NCI-H345 treated with DMSO at 0.1 percent for 48 hours (cell line): ENCODE measurements around the gene ADAM22.
"Not testable (repeated sequence)": the region's sequence is repeated elsewhere in the genome, so short reads cannot be mapped to it uniquely, and the experiment has no call there.

Source experiments
- DNase-seq: peaks from one replicate; lab custom pipeline; 2025; ENCODE audit not compliant: unreplicated experiment; lab: John Stamatoyannopoulos, UW

The ADAM22 gene, protein sequence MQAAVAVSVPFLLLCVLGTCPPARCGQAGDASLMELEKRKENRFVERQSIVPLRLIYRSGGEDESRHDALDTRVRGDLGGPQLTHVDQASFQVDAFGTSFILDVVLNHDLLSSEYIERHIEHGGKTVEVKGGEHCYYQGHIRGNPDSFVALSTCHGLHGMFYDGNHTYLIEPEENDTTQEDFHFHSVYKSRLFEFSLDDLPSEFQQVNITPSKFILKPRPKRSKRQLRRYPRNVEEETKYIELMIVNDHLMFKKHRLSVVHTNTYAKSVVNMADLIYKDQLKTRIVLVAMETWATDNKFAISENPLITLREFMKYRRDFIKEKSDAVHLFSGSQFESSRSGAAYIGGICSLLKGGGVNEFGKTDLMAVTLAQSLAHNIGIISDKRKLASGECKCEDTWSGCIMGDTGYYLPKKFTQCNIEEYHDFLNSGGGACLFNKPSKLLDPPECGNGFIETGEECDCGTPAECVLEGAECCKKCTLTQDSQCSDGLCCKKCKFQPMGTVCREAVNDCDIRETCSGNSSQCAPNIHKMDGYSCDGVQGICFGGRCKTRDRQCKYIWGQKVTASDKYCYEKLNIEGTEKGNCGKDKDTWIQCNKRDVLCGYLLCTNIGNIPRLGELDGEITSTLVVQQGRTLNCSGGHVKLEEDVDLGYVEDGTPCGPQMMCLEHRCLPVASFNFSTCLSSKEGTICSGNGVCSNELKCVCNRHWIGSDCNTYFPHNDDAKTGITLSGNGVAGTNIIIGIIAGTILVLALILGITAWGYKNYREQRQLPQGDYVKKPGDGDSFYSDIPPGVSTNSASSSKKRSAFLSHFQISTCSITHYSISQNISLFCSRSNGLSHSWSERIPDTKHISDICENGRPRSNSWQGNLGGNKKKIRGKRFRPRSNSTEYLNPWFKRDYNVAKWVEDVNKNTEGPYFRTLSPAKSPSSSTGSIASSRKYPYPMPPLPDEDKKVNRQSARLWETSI

DNA sequence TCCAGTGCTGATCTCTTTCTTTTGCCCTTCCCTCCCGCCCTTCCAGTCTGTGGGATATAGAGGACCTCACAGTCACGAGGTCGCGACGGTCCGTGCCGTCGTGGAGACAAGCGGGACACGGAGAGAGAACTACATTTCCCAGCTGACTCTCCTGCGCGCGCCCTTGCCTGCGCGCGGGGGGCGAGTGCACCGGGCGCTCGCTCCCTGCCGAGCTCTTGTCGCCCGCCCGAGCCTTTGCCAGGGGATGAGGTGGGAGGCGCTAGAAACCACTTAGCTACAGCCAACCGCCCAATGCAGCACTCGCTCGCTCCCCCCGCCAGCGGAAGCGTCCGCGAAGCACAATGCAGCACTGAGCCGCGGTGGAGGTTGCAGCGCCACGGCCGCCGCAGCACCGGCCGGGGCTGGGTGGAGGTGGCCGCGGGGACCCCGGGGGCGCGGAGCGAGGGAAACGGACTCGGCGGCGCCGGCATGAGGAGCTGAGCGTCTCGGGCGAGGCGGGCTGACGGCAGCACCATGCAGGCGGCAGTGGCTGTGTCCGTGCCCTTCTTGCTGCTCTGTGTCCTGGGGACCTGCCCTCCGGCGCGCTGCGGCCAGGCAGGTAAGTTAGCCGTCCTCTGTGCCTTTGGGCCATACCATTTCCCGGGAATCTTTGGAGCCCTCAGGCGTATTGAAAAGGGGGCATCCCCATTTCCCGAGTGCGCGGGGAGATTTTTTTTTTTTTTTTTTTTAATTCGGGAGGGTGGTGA, at the start of gene ADAM22:
ADAM22 (plus strand) TSS at position 299 of the 746 bp plus-strand sequence; CDS start at position 514, 215 bp downstream.
- peak; percentile 90 for DNase-seq

DNA sequence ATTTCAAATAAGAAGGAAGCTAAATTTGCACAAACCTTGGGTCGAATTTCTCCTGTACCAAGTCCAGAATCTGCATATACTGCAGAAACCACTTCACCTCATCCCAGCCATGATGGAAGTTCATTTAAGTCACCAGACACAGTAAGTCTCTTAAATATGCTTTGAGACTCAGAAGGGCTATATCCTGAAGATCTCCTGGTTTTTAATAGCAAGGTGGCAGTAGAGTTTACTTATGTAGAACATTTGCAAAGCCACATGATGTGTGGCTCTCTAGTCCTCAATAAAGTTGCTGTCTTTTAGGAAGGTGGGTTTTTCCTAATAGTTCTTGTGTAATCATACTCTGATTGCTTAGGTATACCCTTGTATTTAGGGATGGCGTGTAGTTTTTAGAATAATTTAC, 49.0 kb upstream of the ADAM22 start:
- DNase-seq, result no peak

DNA sequence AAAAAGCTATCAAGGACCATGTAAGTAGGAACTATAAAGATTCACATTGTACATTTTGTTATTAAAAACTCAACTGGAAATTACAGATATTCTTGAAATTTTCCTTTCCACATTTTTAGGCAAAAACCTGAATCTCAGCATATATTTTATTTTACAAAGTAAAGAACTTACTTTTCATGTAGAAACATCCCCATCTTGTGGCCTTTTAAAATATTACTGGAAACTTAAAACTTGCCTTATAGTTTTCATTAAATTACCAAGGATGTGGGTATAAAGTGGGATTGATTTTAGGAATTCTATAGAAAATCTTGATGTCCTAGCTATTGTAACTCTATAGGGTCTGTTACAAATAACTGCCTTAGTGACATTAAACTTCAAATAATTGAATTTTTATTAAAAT, 47.2 kb upstream of the ADAM22 start:
- no peak for DNase-seq

DNA sequence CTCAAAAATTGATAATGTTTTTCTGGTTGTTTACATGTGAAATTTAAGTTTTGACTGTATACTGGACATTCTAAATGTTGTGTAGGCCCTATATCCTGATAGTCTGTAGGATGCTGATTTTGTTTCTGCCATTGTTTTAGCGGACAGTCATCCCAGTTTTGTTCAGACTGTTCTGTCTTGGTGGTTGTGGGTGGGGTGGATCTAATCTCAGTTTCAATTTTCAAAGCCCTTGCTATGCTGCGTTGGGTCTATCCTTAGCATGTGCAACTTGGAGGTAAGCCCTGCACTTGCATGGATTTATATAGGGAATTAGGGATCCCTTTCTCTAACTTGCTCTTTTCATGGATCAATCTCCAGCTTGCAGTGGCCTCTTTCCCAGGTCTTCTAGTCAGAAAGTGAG, 38.7 kb upstream of the ADAM22 start:
- DNase-seq, result no peak

DNA sequence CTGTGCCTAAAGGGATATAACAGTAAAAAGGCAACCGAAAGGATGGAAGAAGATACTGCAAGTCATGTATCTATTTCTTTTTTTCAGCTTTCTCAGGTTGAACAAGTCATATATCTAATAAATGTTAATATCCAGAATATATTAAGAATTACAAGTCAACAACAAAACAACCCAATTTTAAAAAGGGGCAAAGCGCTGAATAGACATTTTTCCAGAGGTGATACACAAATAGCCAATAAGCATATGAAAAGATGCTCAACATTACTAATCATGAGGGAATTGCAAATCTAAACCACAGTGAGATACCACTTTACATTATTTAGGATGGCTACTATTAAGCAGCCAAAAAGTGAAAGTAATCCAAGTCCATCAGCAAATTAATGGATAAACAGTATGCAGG, 34.8 kb upstream of the ADAM22 start:
- DNase-seq, result no peak

DNA sequence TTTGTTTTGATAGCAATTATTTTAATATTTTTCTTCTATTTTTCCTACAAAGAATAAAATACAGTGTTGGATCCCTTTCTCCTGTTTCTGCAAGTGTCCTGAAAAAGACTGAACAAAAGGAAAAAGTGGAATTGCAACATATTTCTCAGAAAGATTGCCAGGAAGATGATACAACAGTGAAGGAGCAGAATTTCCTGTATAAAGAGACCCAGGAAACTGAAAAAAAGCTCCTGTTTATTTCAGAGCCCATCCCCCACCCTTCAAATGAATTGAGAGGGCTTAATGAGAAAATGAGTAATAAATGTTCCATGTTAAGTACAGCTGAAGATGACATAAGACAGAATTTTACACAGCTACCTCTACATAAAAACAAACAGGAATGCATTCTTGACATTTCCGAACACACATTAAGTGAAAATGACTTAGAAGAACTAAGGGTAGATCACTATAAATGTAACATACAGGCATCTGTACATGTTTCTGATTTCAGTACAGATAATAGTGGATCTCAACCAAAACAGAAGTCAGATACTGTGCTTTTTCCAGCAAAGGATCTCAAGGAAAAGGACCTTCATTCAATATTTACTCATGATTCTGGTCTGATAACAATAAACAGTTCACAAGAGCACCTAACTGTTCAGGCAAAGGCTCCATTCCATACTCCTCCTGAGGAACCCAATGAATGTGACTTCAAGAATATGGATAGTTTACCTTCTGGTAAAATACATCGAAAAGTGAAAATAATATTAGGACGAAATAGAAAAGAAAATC, 26.7 kb upstream of the ADAM22 start:
- DNase-seq, result not testable (repeated sequence)

DNA sequence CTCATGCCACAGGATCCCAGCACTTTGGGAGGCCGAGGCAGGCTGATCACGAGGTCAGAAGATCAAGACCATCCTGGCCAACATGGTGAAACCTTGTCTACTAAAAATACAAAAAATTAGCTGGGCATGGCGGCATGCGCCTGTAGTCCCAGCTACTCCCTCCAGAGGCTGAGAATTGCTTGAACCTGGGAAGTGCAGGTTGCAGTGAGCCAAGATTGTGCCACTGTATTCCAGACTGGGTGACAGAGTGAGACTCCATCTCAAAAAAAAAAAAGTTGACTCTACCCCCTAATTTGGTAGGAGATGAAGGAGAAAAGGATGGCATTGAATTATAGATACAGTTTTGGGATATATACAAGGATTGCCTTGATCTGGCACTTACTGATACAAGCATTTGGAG, 25.2 kb upstream of the ADAM22 start:
- DNase-seq, result not testable (repeated sequence)

DNA sequence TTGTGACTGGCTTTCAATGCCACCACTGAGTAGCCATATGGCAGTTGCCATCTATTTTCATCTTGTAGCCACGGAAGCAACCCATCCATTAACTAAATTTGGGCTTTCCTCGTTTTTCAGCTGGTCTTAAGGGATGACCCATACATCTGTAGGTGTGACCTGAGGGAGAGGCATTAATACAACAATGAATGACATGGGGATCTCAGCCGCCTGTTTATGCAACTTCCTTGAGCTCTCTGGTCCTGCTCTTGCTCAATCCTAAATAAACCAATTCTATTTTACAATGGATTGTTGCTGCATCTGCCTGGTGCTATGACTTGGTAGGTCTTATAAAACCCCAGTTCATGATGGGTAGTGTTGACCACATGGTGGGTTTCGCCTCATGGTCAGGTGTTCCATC, 21.9 kb upstream of the ADAM22 start:
- DNase-seq, result no peak

DNA sequence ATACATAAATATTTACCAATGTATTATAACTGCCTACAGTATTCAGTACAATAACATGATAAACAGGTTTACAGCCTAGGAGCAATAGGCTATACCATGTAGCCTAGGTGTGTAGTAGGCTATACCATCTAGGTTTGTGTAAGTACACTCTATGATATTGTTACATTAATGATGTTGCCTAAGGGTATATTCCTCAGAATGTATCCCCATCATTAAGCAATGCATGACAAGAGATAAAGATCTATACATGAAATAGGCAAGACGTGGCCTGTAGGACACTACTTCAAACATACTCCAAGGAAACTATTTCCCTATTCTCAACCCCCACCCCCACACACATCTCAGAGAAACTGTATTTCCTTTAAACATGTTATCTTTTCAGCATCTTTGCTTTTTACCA, 15.3 kb upstream of the ADAM22 start:
- DNase-seq, result no peak

DNA sequence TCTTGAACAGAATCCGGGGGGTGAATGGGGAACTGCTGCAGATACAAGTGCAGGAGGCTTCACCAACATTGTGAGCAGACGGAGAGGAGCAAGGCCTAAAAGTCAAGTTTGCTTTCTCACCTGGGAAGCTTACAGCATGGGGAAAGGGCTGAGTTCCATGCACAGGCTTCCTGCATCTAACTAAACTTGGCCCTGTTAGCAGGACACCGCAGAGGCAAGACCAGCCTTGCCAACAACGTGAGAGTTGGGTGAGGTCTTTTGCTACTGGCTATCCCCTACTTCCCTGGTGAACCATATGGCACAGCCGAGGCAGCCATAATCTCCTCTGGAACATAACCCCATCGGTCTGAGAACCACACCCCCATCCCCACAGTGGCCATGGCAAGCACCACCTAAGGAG, 14.2 kb upstream of the ADAM22 start:
- DNase-seq, result no peak

DNA sequence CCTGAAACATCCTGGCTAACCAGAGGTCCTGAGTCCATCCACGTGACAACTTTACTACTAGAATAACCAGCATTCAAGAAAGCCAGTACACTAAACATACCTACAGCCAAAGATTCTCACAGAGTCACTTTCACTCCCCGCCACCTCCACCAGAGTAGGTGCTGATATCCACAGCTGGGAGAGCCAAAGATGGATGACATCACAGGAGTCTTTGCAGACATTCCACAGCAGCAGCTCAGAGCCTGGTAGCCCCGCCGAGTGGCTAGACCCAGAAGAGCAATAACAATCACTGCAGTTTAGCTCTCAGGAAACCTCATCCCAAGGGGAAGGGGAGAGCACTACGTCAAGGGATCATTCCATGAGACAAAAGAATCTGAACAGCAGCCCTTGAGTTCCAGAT, 13.5 kb upstream of the ADAM22 start:
- DNase-seq, result no peak

DNA sequence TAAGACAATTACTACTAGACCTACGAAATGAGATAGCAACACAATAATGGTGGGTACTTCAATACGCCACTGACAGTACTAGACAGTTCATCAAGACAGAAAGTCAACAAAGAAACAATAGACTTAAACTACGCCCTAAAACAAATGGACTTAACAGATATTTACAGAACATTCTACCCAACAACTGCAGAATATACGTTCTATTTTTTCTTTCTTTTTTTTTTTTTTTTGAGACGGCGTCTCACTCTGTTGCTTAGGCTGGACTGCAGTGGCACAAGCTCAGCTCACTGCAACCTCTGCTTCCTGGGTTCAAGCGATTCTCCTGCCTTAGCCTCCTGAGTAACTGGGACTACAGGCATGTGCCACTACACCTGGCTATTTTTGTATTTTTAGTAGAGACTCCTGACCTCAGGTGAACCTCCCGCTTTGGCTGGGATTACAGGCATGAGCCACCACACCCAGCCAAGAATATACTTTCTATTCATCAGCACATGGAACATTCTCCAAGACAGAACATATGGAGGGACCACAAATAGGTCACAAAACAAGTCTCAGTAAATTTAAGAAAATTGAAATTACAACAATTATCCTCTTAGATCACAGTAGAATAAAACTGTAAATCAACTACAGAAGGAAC, 11.2 kb upstream of the ADAM22 start:
- DNase-seq, result peak; percentile 1

DNA sequence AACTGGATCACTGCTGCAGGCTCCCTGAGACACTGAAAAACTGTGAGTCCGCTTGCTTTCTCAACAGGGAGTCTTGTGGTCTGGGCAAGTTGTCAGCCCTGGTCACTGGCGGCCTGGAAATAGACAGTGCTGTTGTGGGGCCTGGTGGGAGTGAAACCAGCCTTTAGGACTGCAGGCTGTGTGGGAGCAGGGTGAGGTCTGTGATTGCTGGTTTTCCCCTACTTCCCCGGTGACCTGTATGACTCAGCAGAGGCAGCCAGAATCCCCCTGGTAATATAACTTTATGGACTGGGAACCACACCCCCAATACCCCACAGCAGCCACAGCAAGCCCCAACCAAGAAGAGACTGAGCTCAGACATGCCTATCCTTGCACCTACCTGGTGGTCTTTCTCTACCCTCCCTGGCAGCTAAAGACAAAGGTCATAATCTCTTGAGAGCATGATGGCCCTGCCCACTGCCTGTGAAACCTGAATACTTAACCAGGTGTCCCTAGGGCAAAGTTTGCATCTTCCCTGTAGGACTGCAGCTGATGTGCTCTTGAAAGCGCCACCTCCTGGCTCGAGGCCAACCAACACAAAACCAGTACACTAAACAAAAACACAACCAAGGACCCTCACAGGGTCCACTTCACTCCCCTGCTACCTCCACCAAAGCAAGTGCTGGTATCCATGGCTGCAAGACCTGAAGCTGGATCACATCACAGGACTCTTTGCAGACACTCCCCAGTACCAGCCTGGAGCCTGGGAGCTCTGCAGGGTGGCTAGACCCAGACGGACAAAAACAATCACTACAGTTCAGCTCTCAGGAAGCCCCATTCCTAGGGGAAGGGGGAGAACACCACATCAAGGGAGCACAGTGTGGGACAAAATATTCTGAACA, 7.2 kb upstream of the ADAM22 start:
- DNase-seq, result peak; percentile 57

DNA sequence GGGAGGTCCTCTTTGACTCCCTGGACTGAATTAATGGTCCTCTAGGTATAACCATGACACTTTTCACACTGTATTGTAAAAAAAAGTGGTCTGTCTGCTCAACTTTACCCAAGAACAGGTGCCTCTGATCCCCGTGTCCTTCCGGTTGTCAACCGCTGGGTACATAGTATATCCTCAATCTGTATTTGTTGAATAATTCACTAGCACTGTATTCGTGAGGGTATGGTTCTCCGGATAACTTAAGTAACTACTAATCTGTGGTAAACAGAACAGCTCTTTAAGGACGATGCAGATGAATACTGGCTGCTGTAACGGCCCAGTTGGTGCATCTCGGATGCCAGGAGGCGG, 472 bp upstream of the ADAM22 start:
- DNase-seq, result no peak

DNA sequence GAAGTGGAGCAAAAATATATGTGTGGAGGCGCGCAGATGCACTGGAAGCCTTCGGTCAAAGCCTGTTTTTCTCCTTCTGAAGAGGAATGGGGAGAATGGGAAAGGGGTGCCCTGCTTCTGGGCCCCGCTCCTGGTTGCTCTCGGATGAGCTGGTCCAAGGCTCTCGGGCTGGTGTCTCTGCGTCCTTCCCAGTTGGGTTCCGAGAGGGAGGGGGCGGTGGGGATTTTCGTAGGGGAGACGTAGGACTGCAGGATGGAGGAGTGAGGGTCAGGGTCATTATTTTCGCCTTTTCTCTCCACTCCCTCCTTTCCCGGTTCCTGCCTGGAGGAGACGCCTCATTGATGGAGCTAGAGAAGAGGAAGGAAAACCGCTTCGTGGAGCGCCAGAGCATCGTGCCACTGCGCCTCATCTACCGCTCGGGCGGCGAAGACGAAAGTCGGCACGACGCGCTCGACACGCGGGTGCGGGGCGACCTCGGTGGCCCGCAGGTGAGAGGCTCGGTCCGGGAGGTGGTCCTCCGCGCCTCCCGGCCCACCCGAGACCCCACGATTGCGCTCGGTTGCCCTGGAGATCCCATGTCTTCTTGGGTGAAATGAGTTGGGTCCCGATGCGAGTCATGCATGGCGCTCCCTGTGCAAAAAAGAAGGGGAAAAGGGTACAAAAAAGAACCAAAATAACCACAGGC, 790 bp downstream of the ADAM22 start:
- DNase-seq, result peak; percentile 48

DNA sequence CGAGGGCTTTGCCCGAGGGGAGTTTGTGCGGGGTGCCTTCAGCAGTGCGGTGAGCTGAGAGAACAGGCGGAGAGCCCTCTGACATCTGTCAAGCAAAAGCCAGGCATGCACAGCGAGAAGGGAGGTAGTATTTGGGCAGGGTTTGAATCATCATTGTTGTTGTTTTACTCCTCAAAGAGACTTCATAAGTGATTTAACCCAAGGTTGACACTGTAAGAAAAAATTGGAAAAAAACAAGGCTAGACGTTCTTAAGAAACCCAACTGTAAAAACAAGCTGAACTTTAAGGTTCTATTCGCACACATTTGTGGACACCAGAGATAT, 1.3 kb downstream of the ADAM22 start:
- peak; percentile 4 for DNase-seq

DNA sequence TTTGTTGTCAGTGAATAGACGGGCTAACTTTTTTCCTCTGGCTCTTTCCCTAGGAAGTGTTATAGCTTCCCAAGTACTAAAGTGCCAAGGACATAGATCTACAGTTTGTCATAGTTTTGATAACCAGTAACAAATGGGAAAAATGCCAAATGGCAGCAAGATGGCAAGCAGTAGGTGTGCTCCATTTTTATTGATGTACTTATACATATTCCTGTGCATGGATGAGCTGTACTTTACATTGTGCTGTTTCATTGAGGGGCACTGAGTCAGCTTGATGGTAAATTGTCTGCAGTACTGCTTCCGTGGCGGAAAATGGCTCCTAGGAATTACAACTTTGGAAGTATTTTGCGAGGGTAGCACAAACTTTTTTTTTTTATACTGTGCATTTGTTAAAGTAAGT, 7.1 kb downstream of the ADAM22 start:
- DNase-seq, result no peak

DNA sequence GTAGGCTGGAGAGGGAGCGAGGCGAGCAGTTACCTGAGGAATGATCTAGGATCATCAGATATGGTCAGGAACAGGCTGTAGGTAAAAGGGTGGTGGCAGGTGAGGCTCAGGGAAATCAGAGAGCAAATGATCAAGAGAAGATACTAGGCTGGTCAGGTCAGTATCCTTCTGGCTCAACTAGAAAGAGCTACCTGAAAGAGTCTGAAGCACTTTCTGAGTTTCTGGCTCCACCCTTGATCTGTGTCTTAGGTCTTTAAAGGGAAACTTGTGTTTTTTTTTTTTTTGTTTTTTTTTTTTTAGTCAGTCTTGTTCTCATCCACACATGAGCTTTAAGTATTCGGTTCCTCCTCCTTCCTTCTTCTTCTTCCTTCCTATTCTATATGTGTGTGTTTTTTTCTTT, 10.5 kb downstream of the ADAM22 start:
- DNase-seq, result no peak

DNA sequence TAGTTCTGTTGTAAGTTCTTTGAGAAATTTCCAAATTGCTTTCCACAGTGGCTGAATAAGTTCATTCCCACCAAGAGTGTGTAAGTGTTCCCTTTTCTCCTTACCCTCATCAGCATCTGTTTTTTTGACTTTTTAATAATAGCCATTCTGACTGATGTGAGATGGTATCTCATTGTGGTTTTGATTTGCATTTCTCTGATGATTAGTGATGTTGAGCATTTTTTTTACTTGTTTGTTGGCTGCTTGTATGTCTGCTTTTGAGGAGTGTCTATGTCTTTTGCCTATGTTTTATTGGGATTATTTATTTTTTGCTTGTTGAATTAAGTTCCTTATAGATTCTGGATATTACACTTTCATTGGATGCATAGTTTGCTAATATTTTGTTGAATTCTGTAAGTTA, 11.9 kb downstream of the ADAM22 start:
- DNase-seq, result not testable (repeated sequence)
